SJCRH30 (cell line): ENCODE results near the gene CST2. TPM values are rescaled to one million over a fixed set of nuclear protein-coding genes. Genes with fewer than 3 reads are reported as not detected.
"Not testable (repeated sequence)": the region's sequence is repeated elsewhere in the genome, so short reads cannot be mapped to it uniquely, and the experiment has no call there.

Experiments
- DNase-seq, 2 experiments: peaks; one replicate each; pipeline ENCODE4 v3.0.0-alpha.2; 2015 to 2020
- H3K27ac ChIP-seq: fragments of 250-450 bp; sonication (Bioruptor Pico); 2 replicates; pipeline ENCODE4 v1.5.1; 2020; ENCODE audit warnings: mild to moderate bottlenecking, moderate library complexity
- H3K27me3 ChIP-seq: fragments of 250-450 bp; sonication (Bioruptor Pico); 2 replicates; pipeline ENCODE4 v1.5.1; 2020; ENCODE audit warnings: mild to moderate bottlenecking, moderate library complexity
- H3K36me3 ChIP-seq: fragments of 250-450 bp; sonication (Bioruptor Pico); 2 replicates; pipeline ENCODE4 v1.5.1; 2020; ENCODE audit warnings: mild to moderate bottlenecking, moderate library complexity
- H3K4me1 ChIP-seq: fragments of 250-450 bp; sonication (Bioruptor Pico); 2 replicates; pipeline ENCODE4 v1.5.1; 2020; ENCODE audit warnings: mild to moderate bottlenecking, moderate library complexity
- H3K4me3 ChIP-seq: fragments of 250-450 bp; sonication (Bioruptor Pico); 2 replicates; pipeline ENCODE4 v1.5.1; 2020; ENCODE audit warnings: mild to moderate bottlenecking, moderate library complexity
- H3K9me3 ChIP-seq: fragments of 250-450 bp; sonication (Bioruptor Pico); replicated peaks from 2 replicates; pipeline ENCODE4 v1.5.1; 2020; ENCODE audit warnings: mild to moderate bottlenecking, moderate library complexity
- total RNA-seq: library from RNA; depleted of rRNA; stranded (reverse); fragments of >200 nt; shearing (Covaris generic); gene quantifications from 2 replicates; pipeline ENCODE4 v1.2.3, GENCODE V29; 2014; rRNA removed

Gene CST2
- total RNA-seq, 1 experiment from 2014 or later = not detected

- H3K4me3 ChIP-seq, H3K27ac ChIP-seq, H3K4me1 ChIP-seq, H3K27me3 ChIP-seq, H3K9me3 ChIP-seq, H3K36me3 ChIP-seq, DNase-seq: not testable (repeated sequence)
Observed at GRCh38 chr20:23777380-23777779, 49.1 kb downstream of the CST2 start.

- no peak overlapping the region for H3K27ac ChIP-seq
- H3K4me3 ChIP-seq = no peak overlapping the region
- no peaks in the 10 kb centered on the region for H3K27me3 ChIP-seq
Observed at GRCh38 chr20:23776067-23776771, 50.3 kb downstream of the CST2 start.

GRCh38 chr20:23774081-23774480, 52.4 kb downstream of the CST2 start:
- no peak overlapping the region for H3K27ac ChIP-seq
- H3K36me3 ChIP-seq = no peaks in the 10 kb centered on the region
- no peaks in the 10 kb centered on the region for H3K9me3 ChIP-seq
- H3K27me3 ChIP-seq = no peaks in the 10 kb centered on the region
- DNase-seq = no peak
- H3K4me1 ChIP-seq = no peaks in the 10 kb centered on the region
- H3K4me3 ChIP-seq = no peak overlapping the region

More at GRCh38 chr20:23776067-23776771, 50.3 kb downstream of the CST2 start:
- H3K4me1 ChIP-seq = no peaks in the 10 kb centered on the region
- no peaks in the 10 kb centered on the region for H3K36me3 ChIP-seq
- no peaks in the 10 kb centered on the region for H3K9me3 ChIP-seq
- no peak for DNase-seq

Other genes starting within 250 kb of the CST2 start
- not detected in 2 replicates for gene CST9, start 220.8 kb downstream of the CST2 start, total RNA-seq
- gene CST3, start 188.8 kb downstream of the CST2 start, total RNA-seq = 67.6 and 70.8 TPM in 2 replicates
- not detected in 2 replicates for gene CST4, start 137.7 kb downstream of the CST2 start, total RNA-seq
- gene CST1, start 75.8 kb downstream of the CST2 start, total RNA-seq = not detected in 2 replicates
- gene CST5, start 53.0 kb upstream of the CST2 start, total RNA-seq = not detected in 2 replicates
- gene GGTLC1, start 162.1 kb upstream of the CST2 start, total RNA-seq = not detected in 2 replicates